Measurements from ENCODE around the gene REC8. TPM values are rescaled to one million over a fixed set of nuclear protein-coding genes. Genes with fewer than 3 reads are reported as not detected.

Gene REC8
- total RNA-seq, 1 donor from 2014 or later, result 46.4 TPM

DNA sequence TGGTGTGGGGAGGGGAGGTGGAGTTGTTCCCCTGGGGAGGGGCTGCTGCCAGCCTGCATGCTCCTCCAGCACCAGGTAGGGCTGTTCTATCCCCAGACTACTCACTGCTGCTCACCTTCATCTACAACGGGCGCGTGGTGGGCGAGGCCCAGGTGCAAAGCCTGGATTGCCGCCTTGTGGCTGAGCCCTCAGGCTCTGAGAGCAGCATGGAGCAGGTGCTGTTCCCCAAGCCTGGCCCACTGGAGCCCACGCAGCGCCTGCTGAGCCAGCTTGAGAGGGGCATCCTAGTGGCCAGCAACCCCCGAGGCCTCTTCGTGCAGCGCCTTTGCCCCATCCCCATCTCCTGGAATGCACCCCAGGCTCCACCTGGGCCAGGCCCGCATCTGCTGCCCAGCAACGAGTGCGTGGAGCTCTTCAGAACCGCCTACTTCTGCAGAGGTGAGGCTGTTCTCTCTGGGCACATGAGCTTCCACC lies 7.3 kb upstream of the REC8 start:
- no peak for FAIRE-seq
- Histone ChIP-seq H3K79me2 (ENCODE audit: insufficient read depth, low read length) (peaks cover 12% of the 10 kb centered on the region), H3K27me3 (ENCODE audit: insufficient read depth, low read length) (no peaks in the 10 kb centered on the region), H3K9me3 (ENCODE audit: insufficient read depth, low read depth, low read length) (no peaks in the 10 kb centered on the region), H2AFZ (ENCODE audit: low read depth, low read length) (no peak overlapping the region), H3K4me2 (ENCODE audit: low read length) (no peak overlapping the region), H3K27ac (ENCODE audit: low read depth, low read length) (no peak overlapping the region), H3K4me1 (ENCODE audit: insufficient read depth, low read length) (peaks cover 12% of the 10 kb centered on the region), H4K20me1 (ENCODE audit: insufficient read depth, low read length) (peaks cover 29% of the 10 kb centered on the region), H3K36me3 (ENCODE audit: insufficient read depth, low read length) (peaks cover 23% of the 10 kb centered on the region), H3K4me3 (ENCODE audit: insufficient read depth, low read depth, low read length) (no peak overlapping the region), H3K9ac (ENCODE audit: low read length) (no peak overlapping the region)
- Mint-ChIP-seq H3K9me3 (ENCODE audit: unreplicated experiment) (no peaks in the 10 kb centered on the region), H3K4me1 (ENCODE audit: low read depth, unreplicated experiment) (peaks cover 20% of the 10 kb centered on the region), H3K27ac (ENCODE audit: unreplicated experiment) (no peak overlapping the region), H3K4me3 (ENCODE audit: unreplicated experiment) (no peak overlapping the region), H3K27me3 (ENCODE audit: low read depth, unreplicated experiment) (no peaks in the 10 kb centered on the region), H3K36me3 (ENCODE audit: low read depth, unreplicated experiment) (peaks cover 41% of the 10 kb centered on the region)
- no peak for DNase-seq (ENCODE audit: low read depth)
- TF ChIP-seq EZH2 (IDR thresholded peaks at IDR 0.05; ENCODE audit: insufficient read depth, low read length), result no peak
- no peak for TF ChIP-seq CTCF (IDR thresholded peaks at IDR 0.05; ENCODE audit: insufficient read depth, low read depth, low read length)

DNA sequence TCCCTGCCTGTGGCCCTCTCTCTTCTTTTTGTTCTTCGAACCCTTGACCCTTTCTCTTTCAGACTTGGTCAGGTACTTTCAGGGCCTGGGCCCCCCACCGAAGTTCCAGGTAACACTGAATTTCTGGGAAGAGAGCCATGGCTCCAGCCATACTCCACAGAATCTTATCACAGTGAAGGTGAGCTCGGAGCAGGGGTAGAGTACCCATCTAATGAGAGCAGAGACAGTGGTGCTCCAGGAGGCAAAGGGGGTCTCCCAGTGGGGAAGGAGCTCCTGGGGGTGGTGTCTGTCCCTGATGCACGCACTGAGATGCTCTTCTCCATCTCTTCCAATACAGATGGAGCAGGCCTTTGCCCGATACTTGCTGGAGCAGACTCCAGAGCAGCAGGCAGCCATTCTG lies 6.1 kb upstream of the REC8 start:
- Histone ChIP-seq H3K27me3 (ENCODE audit: insufficient read depth, low read length) (no peaks in the 10 kb centered on the region), H3K27ac (ENCODE audit: low read depth, low read length) (no peak overlapping the region), H2AFZ (ENCODE audit: low read depth, low read length) (no peak overlapping the region), H3K4me3 (ENCODE audit: insufficient read depth, low read depth, low read length) (no peak overlapping the region), H3K4me2 (ENCODE audit: low read length) (no peak overlapping the region), H3K36me3 (ENCODE audit: insufficient read depth, low read length) (peaks cover 23% of the 10 kb centered on the region), H3K79me2 (ENCODE audit: insufficient read depth, low read length) (peaks cover 12% of the 10 kb centered on the region), H3K4me1 (ENCODE audit: insufficient read depth, low read length) (peaks cover 10% of the 10 kb centered on the region), H3K9ac (ENCODE audit: low read length) (no peak overlapping the region), H3K9me3 (ENCODE audit: insufficient read depth, low read depth, low read length) (no peaks in the 10 kb centered on the region), H4K20me1 (ENCODE audit: insufficient read depth, low read length) (peaks cover 20% of the 10 kb centered on the region)
- peaks cover 18% of the 10 kb centered on the region for H3K4me1 Mint-ChIP-seq (ENCODE audit: low read depth, unreplicated experiment)
- peaks cover 43% of the 10 kb centered on the region for H3K36me3 Mint-ChIP-seq (ENCODE audit: low read depth, unreplicated experiment)
- DNase-seq (ENCODE audit: low read depth), result no peak
- H3K27ac Mint-ChIP-seq (ENCODE audit: unreplicated experiment), result no peak overlapping the region
- H3K9me3 Mint-ChIP-seq (ENCODE audit: unreplicated experiment), result no peaks in the 10 kb centered on the region
- FAIRE-seq, result no peak
- TF ChIP-seq CTCF (IDR thresholded peaks at IDR 0.05; ENCODE audit: insufficient read depth, low read depth, low read length) (no peak), EZH2 (IDR thresholded peaks at IDR 0.05; ENCODE audit: insufficient read depth, low read length) (no peak)
- no peak overlapping the region for H3K4me3 Mint-ChIP-seq (ENCODE audit: unreplicated experiment)
- H3K27me3 Mint-ChIP-seq (ENCODE audit: low read depth, unreplicated experiment), result no peaks in the 10 kb centered on the region

- Histone ChIP-seq H3K79me2 (ENCODE audit: insufficient read depth, low read length) (no peaks in the 10 kb centered on the region), H3K27me3 (ENCODE audit: insufficient read depth, low read length) (no peaks in the 10 kb centered on the region), H4K20me1 (ENCODE audit: insufficient read depth, low read length) (peaks cover 17% of the 10 kb centered on the region), H3K9me3 (ENCODE audit: insufficient read depth, low read depth, low read length) (no peaks in the 10 kb centered on the region), H3K36me3 (ENCODE audit: insufficient read depth, low read length) (peaks cover 23% of the 10 kb centered on the region), H3K27ac (ENCODE audit: low read depth, low read length) (no peak overlapping the region), H3K4me2 (ENCODE audit: low read length) (no peak overlapping the region), H2AFZ (ENCODE audit: low read depth, low read length) (no peak overlapping the region), H3K9ac (ENCODE audit: low read length) (no peak overlapping the region), H3K4me1 (ENCODE audit: insufficient read depth, low read length) (peaks cover 12% of the 10 kb centered on the region), H3K4me3 (ENCODE audit: insufficient read depth, low read depth, low read length) (no peak overlapping the region)
- FAIRE-seq, result no peak
- Mint-ChIP-seq H3K27me3 (ENCODE audit: low read depth, unreplicated experiment) (no peaks in the 10 kb centered on the region), H3K27ac (ENCODE audit: unreplicated experiment) (no peak overlapping the region), H3K4me3 (ENCODE audit: unreplicated experiment) (no peak overlapping the region), H3K36me3 (ENCODE audit: low read depth, unreplicated experiment) (peaks cover 36% of the 10 kb centered on the region), H3K9me3 (ENCODE audit: unreplicated experiment) (no peaks in the 10 kb centered on the region), H3K4me1 (ENCODE audit: low read depth, unreplicated experiment) (peaks cover 10% of the 10 kb centered on the region)
- TF ChIP-seq CTCF (IDR thresholded peaks at IDR 0.05; ENCODE audit: insufficient read depth, low read depth, low read length), result no peak
- DNase-seq (ENCODE audit: low read depth), result no peak
These were observed 4.3 kb upstream of the REC8 start for GRCh38 chr14:24167469-24168114.
